ENCODE results near the gene TRAPPC14. TPM values are rescaled to one million over a fixed set of nuclear protein-coding genes. Genes with fewer than 3 reads are reported as not detected.

The TRAPPC14 gene
- total and polyA plus RNA-seq, 7 donors, result 4.1 to 14.2 (median 7.4) TPM

GRCh38 chr7:100163006-100163531 lies 4.5 kb upstream of the TRAPPC14 start:
- Histone ChIP-seq H3K4me1 (peaks cover under 1% of the 10 kb centered on the region), H3K27me3 (ENCODE audit: insufficient read depth in 3 of 3, low read length in 2 of 3) (peaks cover 0 to 19% (median 6%) of the 10 kb centered on the region in 3 donors), H3K36me3 (ENCODE audit: insufficient read depth in 1 of 2, low read depth in 1 of 2) (no peaks in the 10 kb centered on the region), H3K27ac (no peak overlapping the region), H3K9me3 (no peaks in the 10 kb centered on the region), H3K4me3 (no peak overlapping the region)
- WGBS, 3 donors, result 67 to 74% (median 69%) methylated on average over 6 of the region's 6 CpGs
- no peak for DNase-seq
- no peak for ATAC-seq
- TF ChIP-seq CTCF (IDR thresholded peaks at IDR 0.05), result no peak
- intact Hi-C loops (cut with DNase I), result no loop called here

GRCh38 chr7:100160067-100160466 lies 1.5 kb upstream of the TRAPPC14 start:
- ATAC-seq (no peak), DNase-seq (no peak)
- H3K4me3 ChIP-seq, result no peak overlapping the region
- peaks cover 12% of the 10 kb centered on the region for H3K4me1 ChIP-seq
- intact Hi-C loops (cut with DNase I), result no loop called here
- H3K27me3 ChIP-seq (ENCODE audit: insufficient read depth in 3 of 3, low read length in 2 of 3), result no peaks in the 10 kb centered on the region
- peaks cover 4 to 22% of the 10 kb centered on the region in 2 donors for H3K36me3 ChIP-seq (ENCODE audit: insufficient read depth in 1 of 2, low read depth in 1 of 2)
- no peak for TF ChIP-seq CTCF (IDR thresholded peaks at IDR 0.05)
- no peak overlapping the region for H3K27ac ChIP-seq
- 86 to 90% (median 90%) methylated on average over 18 of the region's 18 CpGs for WGBS, 3 donors
- H3K9me3 ChIP-seq, result no peaks in the 10 kb centered on the region

- intact Hi-C loops (cut with DNase I), result loop anchor here in 1 of 2 donors (10.0 kb wide), 1 partner anchor 56 kb away; the partner anchor contains the start of gene PVRIG
- Histone ChIP-seq H3K36me3 (ENCODE audit: insufficient read depth in 1 of 2, low read depth in 1 of 2) (peaks cover 4 to 30% of the 10 kb centered on the region in 2 donors), H3K4me3 (peak overlapping the region; percentile 93), H3K4me1 (peaks cover 12% of the 10 kb centered on the region), H3K27me3 (ENCODE audit: insufficient read depth in 3 of 3, low read length in 2 of 3) (no peaks in the 10 kb centered on the region), H3K9me3 (no peaks in the 10 kb centered on the region), H3K27ac (peak overlapping the region; percentile 86)
- 61 to 67% (median 64%) methylated on average over 7 of the region's 7 CpGs for WGBS, 3 donors
- DNase-seq (no peak), ATAC-seq (no peak)
- TF ChIP-seq CTCF (IDR thresholded peaks at IDR 0.05), result no peak
Measured at GRCh38 chr7:100159099-100159623, 638 bp upstream of the TRAPPC14 start.

- Histone ChIP-seq H3K27me3 (ENCODE audit: insufficient read depth in 3 of 3, low read length in 2 of 3) (no peaks in the 10 kb centered on the region), H3K9me3 (no peaks in the 10 kb centered on the region), H3K4me1 (peaks cover 12% of the 10 kb centered on the region), H3K27ac (peak overlapping the region; percentile 86), H3K4me3 (peak overlapping the region; percentile 93), H3K36me3 (ENCODE audit: insufficient read depth in 1 of 2, low read depth in 1 of 2) (peaks cover 7 to 45% of the 10 kb centered on the region in 2 donors)
- DNase-seq (peak in 1 of 2 donors; percentile 61), ATAC-seq (peak; percentile 21 to 52 (median 42))
- intact Hi-C loops (cut with DNase I), result loop anchor here in 1 of 2 donors (10.0 kb wide), 1 partner anchor 57 kb away; the partner anchor contains the start of gene PVRIG
- WGBS, 3 donors, result 20 to 33% (median 27%) methylated on average over 20 to 32 of the region's 32 CpGs
- TF ChIP-seq CTCF (IDR thresholded peaks at IDR 0.05), result no peak
Measured at GRCh38 chr7:100157334-100158228, 942 bp downstream of the TRAPPC14 start.

All from psoas muscle (tissue), 8 donors.